B cell (primary cell): ENCODE data around the gene STOML3.

Experiments
- CTCF ChIP-seq: fragments of 200-600 bp; IDR thresholded peaks from one replicate; pipeline ENCODE4 v1.8.0; 2022; ENCODE audit warnings: antibody characterized with exemption, mild to moderate bottlenecking
- EZH2 ChIP-seq: IDR thresholded peaks from 2 replicates; pipeline ENCODE4 v1.6.1; 2012; ENCODE audit warnings: borderline replicate concordance, low read depth, mild to moderate bottlenecking, moderate library complexity, low read length; ENCODE audit not compliant: insufficient read depth, poor library complexity, severe bottlenecking

- no peak for TF ChIP-seq CTCF
- no peak for TF ChIP-seq EZH2
Measured at GRCh38 chr13:39035204-39035603, 44.6 kb upstream of the STOML3 start.
